ENCODE measurements around the gene NEK6. TPM values are rescaled to one million over a fixed set of nuclear protein-coding genes. Genes with fewer than 3 reads are reported as not detected.

The NEK6 gene
- total RNA-seq, 8 experiments from 2014 or later: 2.4 to 33.4 (median 7.2) TPM

- ATAC-seq (replicated peaks in 6 of 8): no peak
- 63 to 100% methylated on average over 2 of the region's 9 CpGs; no CpG with 5 or more reads in 8 of the 10 experiments for WGBS, 10 experiments
- H3K4me3 ChIP-seq: no peak overlapping the region
- peaks cover 0 to 11% of the 10 kb centered on the region in 2 donors for H3K4me1 ChIP-seq (replicated peaks in 1 of 2)
- in situ Hi-C loops (cut with MboI; ENCODE audit: low pct_unique_long_range_greater_than_20kb in 2 of 9, low sequenced_read_pairs in 9 of 9, unreplicated experiment in 9 of 9): loop anchor here in 1 of 9 experiments (25.0 kb wide), 1 partner anchor 96 kb away; no protein-coding TSS in a partner anchor
- H3K27ac ChIP-seq: no peak overlapping the region
Observed at GRCh38 chr9:124216474-124217176, 41.1 kb upstream of the NEK6 start.

DNA sequence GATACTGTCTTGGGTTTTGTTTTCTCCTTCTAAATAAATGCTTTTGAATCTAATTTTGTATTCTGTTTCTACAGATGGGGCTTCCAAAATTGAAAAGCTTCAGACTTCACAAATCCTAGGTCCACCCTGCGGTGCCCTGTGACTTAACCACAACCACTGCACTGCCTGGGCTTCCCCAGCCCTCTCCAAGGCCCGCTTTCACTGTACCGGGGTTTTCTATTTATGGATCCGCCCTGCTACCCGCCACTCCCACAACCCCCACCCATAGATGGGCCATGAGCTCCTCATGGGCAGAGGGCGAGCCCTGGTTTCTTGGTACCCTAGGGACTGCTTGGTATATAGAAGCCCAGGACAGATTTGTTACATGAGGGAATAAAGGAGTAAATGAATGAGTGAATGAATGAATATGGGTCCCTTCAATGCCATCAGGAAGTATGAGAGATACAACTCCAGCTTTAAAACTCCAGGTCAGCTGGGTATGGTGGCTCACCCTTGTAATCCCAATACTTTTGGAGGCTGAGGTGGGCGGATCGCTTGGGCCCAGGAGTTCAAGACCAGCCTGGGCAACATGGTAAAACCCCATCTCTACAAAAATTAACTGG is 39.8 kb upstream of the NEK6 start:
- Histone ChIP-seq H3K4me1 (replicated peaks in 1 of 2) (peaks cover 0 to 9% of the 10 kb centered on the region in 2 donors), H3K27ac (no peak overlapping the region), H3K4me3 (no peak overlapping the region)
- no peak for ATAC-seq (replicated peaks in 6 of 8)
- WGBS, 10 experiments: 40 to 100% (median 80%) methylated on average over 1 to 6 of the region's 8 CpGs; no CpG with 5 or more reads in 5 of the 10 experiments
- in situ Hi-C loops (cut with MboI; ENCODE audit: low pct_unique_long_range_greater_than_20kb in 2 of 9, low sequenced_read_pairs in 9 of 9, unreplicated experiment in 9 of 9): loop anchor here in 1 of 9 experiments (25.0 kb wide), 1 partner anchor 94 kb away; no protein-coding TSS in a partner anchor

DNA sequence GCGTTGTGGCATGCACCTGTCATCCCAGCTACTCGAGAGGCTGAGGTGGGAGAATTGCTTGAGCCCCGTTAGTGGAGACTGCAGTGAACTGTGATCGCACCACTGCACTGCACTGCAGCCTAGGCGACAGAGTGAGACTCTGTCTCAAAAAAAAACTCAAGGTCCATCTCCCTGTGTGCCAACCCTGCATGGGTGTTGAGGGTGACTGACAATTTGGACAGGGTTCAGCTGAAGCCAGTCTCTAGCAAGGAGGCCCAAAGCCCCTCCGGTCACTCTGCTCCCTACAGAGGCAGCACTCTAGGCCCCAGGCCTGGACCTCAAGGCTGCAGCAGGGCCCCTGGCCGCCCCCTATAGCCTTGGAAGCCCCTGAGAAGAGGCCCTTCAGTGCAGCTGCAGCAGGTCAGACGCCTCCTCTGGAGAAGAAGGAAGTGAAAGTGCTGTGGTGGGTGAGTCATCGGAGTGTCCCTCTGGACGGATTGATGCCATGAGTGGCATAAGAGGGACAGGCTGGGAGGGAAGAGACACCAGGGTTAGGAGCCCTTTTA is 39.2 kb upstream of the NEK6 start:
- H3K4me1 ChIP-seq (replicated peaks in 1 of 2): peaks cover 0 to 4% of the 10 kb centered on the region in 2 donors
- H3K4me3 ChIP-seq: no peak overlapping the region
- peak in 2 of 8 experiments; percentile 48 to 79 for ATAC-seq (replicated peaks in 6 of 8)
- 0 to 100% (median 80%) methylated on average over 1 to 2 of the region's 10 CpGs; no CpG with 5 or more reads in 4 of the 10 experiments for WGBS, 10 experiments
- H3K27ac ChIP-seq: no peak overlapping the region
- in situ Hi-C loops (cut with MboI; ENCODE audit: low pct_unique_long_range_greater_than_20kb in 2 of 9, low sequenced_read_pairs in 9 of 9, unreplicated experiment in 9 of 9): loop anchor here in 1 of 9 experiments (25.0 kb wide), 1 partner anchor 94 kb away; no protein-coding TSS in a partner anchor

DNA sequence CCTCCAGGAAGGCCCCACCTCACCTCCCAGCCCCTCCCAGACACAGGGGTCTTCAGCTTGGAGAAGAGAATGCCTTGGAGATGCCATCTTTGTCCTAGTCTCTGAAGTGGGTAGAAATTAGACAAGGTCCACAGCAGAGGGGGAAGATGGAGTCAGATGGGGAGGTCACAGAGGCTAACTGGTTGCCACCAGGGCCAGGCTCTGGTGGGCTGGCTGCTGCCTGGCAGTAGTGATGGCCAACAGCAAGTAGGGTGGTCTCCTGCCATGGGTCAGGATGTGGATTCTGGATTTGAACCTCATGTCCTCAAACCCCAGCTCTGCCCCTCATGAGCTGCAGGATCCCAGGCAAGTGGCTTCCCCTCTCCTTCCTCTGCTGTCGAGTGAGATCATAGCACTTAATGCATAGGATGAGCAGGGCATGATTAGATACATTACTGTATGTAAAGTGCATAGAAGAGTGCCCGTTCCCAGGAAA is 38.7 kb upstream of the NEK6 start:
- 33 to 100% (median 92%) methylated on average over 1 of the region's 2 CpGs; no CpG with 5 or more reads in 6 of the 10 experiments for WGBS, 10 experiments
- in situ Hi-C loops (cut with MboI; ENCODE audit: low pct_unique_long_range_greater_than_20kb in 2 of 9, low sequenced_read_pairs in 9 of 9, unreplicated experiment in 9 of 9): loop anchor here in 1 of 9 experiments (25.0 kb wide), 1 partner anchor 93 kb away; no protein-coding TSS in a partner anchor
- no peak for ATAC-seq (replicated peaks in 6 of 8)
- H3K4me3 ChIP-seq: no peak overlapping the region
- peaks cover 0 to 4% of the 10 kb centered on the region in 2 donors for H3K4me1 ChIP-seq (replicated peaks in 1 of 2)
- no peak overlapping the region for H3K27ac ChIP-seq

GRCh38 chr9:124220946-124221451 is 36.8 kb upstream of the NEK6 start:
- Histone ChIP-seq H3K27ac (no peak overlapping the region), H3K4me3 (no peak overlapping the region), H3K4me1 (replicated peaks in 1 of 2) (peaks cover 0 to 4% of the 10 kb centered on the region in 2 donors)
- ATAC-seq (replicated peaks in 6 of 8): peak in 4 of 8 experiments; percentile 10 to 64 (median 50)
- in situ Hi-C loops (cut with MboI; ENCODE audit: low pct_unique_long_range_greater_than_20kb in 2 of 9, low sequenced_read_pairs in 9 of 9, unreplicated experiment in 9 of 9): loop anchor here in 1 of 9 experiments (25.0 kb wide), 1 partner anchor 91 kb away; no protein-coding TSS in a partner anchor
- WGBS, 10 experiments: 0 to 100% (median 50%) methylated on average over 1 to 6 of the region's 6 CpGs; no CpG with 5 or more reads in 3 of the 10 experiments

DNA sequence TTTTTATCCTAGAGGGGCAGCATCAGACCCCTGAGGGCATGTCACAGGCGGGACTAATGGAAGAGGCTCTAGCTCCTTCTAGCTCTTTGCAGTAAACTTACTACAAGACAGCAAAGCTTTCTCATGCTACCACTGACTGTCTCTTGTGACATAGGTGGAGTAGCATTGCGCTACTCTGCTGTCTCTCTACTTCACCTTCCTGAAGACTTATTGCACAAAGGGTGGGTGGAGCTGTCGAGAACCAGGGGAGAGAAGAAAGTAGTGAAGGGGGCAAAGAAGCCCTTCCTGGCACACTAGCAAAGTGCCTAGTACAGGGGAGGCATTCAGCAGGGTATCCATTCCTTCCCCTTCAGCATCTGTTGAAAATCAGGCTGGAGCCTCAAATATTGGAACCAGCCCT is 36.1 kb upstream of the NEK6 start:
- H3K4me1 ChIP-seq (replicated peaks in 1 of 2): peaks cover 0 to 4% of the 10 kb centered on the region in 2 donors
- WGBS, 10 experiments: 44 to 100% (median 98%) methylated on average over 1 to 3 of the region's 3 CpGs; no CpG with 5 or more reads in 4 of the 10 experiments
- no peak for ATAC-seq (replicated peaks in 6 of 8)
- H3K4me3 ChIP-seq: no peak overlapping the region
- in situ Hi-C loops (cut with MboI; ENCODE audit: low pct_unique_long_range_greater_than_20kb in 2 of 9, low sequenced_read_pairs in 9 of 9, unreplicated experiment in 9 of 9): loop anchor here in 1 of 9 experiments (25.0 kb wide), 1 partner anchor 91 kb away; no protein-coding TSS in a partner anchor
- H3K27ac ChIP-seq: no peak overlapping the region

GRCh38 chr9:124222109-124222508 is 35.6 kb upstream of the NEK6 start:
- WGBS, 10 experiments: 60 to 100% (median 78%) methylated on average over 1 to 3 of the region's 4 CpGs; no CpG with 5 or more reads in 5 of the 10 experiments
- peaks cover 0 to 4% of the 10 kb centered on the region in 2 donors for H3K4me1 ChIP-seq (replicated peaks in 1 of 2)
- ATAC-seq (replicated peaks in 6 of 8): no peak
- in situ Hi-C loops (cut with MboI; ENCODE audit: low pct_unique_long_range_greater_than_20kb in 2 of 9, low sequenced_read_pairs in 9 of 9, unreplicated experiment in 9 of 9): loop anchor here in 1 of 9 experiments (25.0 kb wide), 1 partner anchor 90 kb away; no protein-coding TSS in a partner anchor
- no peak overlapping the region for H3K4me3 ChIP-seq
- H3K27ac ChIP-seq: no peak overlapping the region

- peak; percentile 26 to 98 (median 96) for ATAC-seq (replicated peaks in 6 of 8)
- Histone ChIP-seq H3K27ac (no peak overlapping the region), H3K4me1 (replicated peaks in 1 of 2) (peaks cover 0 to 4% of the 10 kb centered on the region in 2 donors), H3K4me3 (no peak overlapping the region)
- in situ Hi-C loops (cut with MboI; ENCODE audit: low pct_unique_long_range_greater_than_20kb in 2 of 9, low sequenced_read_pairs in 9 of 9, unreplicated experiment in 9 of 9): loop anchor here in 1 of 9 experiments (25.0 kb wide), 1 partner anchor 89 kb away; no protein-coding TSS in a partner anchor
- 49 to 100% (median 49%) methylated on average over 1 to 5 of the region's 10 CpGs; no CpG with 5 or more reads in 7 of the 10 experiments for WGBS, 10 experiments
Observed at GRCh38 chr9:124222918-124223720, 34.6 kb upstream of the NEK6 start.

GRCh38 chr9:124225945-124226344 is 31.8 kb upstream of the NEK6 start:
- peaks cover 0 to 4% of the 10 kb centered on the region in 2 donors for H3K4me1 ChIP-seq (replicated peaks in 1 of 2)
- no peak for ATAC-seq (replicated peaks in 6 of 8)
- H3K4me3 ChIP-seq: no peak overlapping the region
- in situ Hi-C loops (cut with MboI; ENCODE audit: low pct_unique_long_range_greater_than_20kb in 2 of 9, low sequenced_read_pairs in 9 of 9, unreplicated experiment in 9 of 9): no loop called here
- no peak overlapping the region for H3K27ac ChIP-seq

GRCh38 chr9:124228516-124228915 is 29.2 kb upstream of the NEK6 start:
- in situ Hi-C loops (cut with MboI; ENCODE audit: low pct_unique_long_range_greater_than_20kb in 2 of 9, low sequenced_read_pairs in 9 of 9, unreplicated experiment in 9 of 9): no loop called here
- H3K27ac ChIP-seq: no peak overlapping the region
- WGBS, 10 experiments: 71 to 100% (median 100%) methylated on average over 1 of the region's 2 CpGs; no CpG with 5 or more reads in 7 of the 10 experiments
- H3K4me1 ChIP-seq (replicated peaks in 1 of 2): no peaks in the 10 kb centered on the region
- no peak overlapping the region for H3K4me3 ChIP-seq
- ATAC-seq (replicated peaks in 6 of 8): no peak

DNA sequence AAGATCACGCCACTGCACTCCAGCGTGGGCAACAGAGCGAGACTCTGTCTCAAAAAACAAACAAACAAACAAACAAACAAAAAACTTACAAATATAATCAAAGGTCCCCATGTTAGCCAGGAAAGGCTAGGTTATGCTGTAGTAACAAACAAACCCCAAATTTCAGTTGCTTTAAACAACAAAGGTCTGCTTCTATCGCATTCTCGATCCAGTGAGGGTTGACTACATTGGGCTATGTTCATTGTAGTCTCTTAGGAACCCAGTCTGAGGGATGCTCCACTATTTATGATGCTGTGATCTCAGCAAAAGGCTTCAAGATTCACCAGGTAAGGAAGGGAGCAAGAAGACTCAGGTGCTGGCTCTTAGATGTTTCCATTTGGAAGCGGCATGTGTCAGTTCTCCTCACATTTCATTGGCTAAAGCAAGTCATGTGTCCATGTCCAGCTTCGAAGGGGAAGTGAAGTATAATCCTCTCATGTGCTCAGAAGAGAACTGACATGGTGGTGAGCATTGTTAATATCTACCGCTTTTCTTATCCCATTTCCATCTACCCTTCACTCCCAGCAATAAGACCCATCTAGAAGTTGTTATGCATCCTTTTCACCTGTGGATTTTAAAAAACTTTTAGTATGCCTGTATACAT is 26.5 kb upstream of the NEK6 start:
- Histone ChIP-seq H3K27ac (no peak overlapping the region), H3K4me3 (no peak overlapping the region), H3K4me1 (replicated peaks in 1 of 2) (no peaks in the 10 kb centered on the region)
- in situ Hi-C loops (cut with MboI; ENCODE audit: low pct_unique_long_range_greater_than_20kb in 2 of 9, low sequenced_read_pairs in 9 of 9, unreplicated experiment in 9 of 9): no loop called here
- 17 to 100% (median 83%) methylated on average over 2 to 7 of the region's 8 CpGs; no CpG with 5 or more reads in 2 of the 10 experiments for WGBS, 10 experiments
- no peak for ATAC-seq (replicated peaks in 6 of 8)

Data from motor neuron (in vitro differentiated cells).